NCI-H1436 treated with DMSO at 0.1 percent for 48 hours (cell line): ENCODE measurements around the gene SYNE2.

Experiments used
- DNase-seq: peaks from one replicate; lab custom pipeline; 2025; lab: John Stamatoyannopoulos, UW

The SYNE2 gene

DNA sequence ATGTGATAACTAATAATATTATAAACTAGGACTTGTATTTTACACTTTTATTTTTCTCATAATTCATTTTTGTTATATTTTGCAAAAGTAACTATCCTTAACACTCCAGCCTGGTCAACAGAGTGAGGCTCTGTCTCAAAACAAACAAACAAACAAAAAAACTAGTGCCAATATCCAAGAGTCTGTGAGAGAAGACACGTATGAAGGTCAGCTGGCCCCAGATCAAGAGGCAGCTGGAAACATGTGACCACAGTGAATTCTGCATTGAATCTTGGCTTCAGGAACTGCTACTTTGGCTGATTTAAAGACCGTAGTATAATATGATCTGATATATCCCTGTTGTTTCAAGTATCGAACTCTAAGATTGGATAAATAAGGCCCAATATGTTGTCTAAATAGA is 394.4 kb downstream of the SYNE2 start:
- DNase-seq = no peak

DNA sequence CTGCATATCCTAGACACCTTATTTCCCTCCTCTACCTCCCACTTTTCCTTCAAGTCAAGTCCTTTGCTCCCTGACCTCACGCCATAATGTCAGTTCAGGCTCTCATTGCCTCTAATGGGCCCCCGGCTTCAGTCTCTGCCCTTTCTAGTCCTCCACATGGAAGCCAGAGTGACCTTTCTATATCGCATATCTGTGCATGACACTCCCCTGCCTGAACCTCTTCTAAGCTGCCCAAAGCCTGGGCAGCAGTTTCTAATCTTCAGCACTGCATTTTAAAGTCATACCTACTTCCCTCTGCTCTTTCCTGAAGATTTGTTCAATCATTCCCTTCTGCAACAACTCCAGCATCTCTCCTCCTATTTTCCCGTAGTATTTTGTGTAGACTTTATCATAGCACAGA is 395.9 kb downstream of the SYNE2 start:
- no peak for DNase-seq

GRCh38 chr14:64249363-64249762 is 396.6 kb downstream of the SYNE2 start:
- no peak for DNase-seq

DNA sequence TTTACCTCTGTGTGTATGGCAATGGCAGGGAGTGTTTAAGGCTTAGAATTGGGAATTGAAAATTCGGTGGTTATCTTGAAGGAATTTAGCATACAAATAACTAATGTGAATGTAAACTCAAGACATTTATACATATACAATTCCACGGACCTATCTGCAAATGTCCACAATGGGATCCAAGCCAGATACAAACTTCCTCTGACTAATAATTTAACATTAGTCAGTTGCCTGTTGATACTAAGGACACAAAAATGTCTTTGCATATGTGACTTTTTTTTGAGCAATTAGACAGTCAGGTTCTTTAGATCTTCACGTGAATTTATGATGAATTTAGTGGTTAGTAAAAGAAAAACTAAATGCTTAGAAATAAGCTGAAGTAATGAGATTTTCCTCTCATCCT is 400.9 kb downstream of the SYNE2 start:
- no peak for DNase-seq

DNA sequence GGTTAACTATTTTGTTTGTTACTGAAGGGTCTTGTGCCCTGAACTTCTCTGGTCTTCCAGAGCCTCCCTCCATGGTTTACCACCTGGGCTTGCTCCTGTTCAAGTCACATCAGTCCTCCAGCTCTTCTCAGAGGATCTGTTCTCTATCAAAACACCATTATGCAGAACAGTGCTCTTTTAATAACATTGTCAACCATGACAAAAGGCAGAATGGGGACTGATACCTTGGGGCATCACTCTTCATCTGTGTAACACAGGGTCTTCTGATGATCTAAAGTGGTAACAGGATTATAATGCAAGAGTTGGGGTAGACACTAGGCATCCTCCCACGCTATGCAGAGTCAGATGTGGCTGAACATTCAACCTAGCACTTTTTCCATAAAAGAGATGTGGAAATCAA is 403.0 kb downstream of the SYNE2 start:
- DNase-seq = no peak

- no peak for DNase-seq
Observed at GRCh38 chr14:64260418-64260817, 407.6 kb downstream of the SYNE2 start.

DNA sequence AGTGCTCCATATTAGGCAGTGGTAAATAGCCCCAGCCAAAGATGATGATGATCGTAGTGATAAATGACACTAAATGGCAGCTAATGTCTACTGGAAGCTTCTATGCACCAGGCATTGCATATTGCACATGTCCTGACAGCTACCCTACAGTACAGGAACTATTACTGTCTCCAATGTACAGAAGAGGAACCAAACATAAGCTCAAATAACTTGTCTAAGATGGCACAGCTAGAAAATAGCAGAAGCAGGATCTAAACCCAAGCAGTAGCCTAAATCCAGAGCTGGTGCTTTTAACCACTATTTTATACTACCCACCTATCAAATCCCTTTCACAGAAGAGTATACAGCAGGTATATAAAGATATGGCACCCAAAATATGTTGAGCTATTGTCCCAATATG is 412.4 kb downstream of the SYNE2 start:
- no peak for DNase-seq

DNA sequence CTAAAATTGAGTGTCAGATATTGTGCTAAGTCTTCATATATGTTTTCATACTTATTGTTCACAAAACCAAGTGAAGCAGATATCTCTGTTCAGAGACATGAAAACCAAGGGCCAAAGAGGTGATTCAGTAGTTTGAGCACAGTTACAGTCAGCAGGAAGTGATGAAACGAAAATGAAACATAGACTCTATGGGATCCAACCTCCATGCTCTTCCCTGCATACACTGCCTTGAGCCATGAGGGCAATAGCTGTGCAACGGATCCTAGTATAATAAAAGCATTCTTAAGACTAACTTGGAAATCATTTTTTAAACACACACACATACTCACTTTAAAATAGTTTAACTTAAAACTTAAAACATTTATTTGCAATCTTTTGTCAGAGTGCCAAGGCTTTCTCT is 413.4 kb downstream of the SYNE2 start:
- DNase-seq = no peak

GRCh38 chr14:64272019-64272418 is 419.2 kb downstream of the SYNE2 start:
- DNase-seq = no peak
